Stimulated activated CD4-positive, alpha-beta T cell treated with anti-CD3 and anti-CD28 coated beads, Interleukin-15, amount 100 ng/mL, for 1 hour (primary cell): ENCODE results near the gene RABL2A.
A peak's percentile ranks its signal among the peaks of the same experiment; 100 is the strongest.
"Not testable (repeated sequence)": the region's sequence is repeated elsewhere in the genome, so short reads cannot be mapped to it uniquely, and the experiment has no call there.

Experiments
- DNase-seq, 2 donors: peaks; one replicate each; pipeline ENCODE4 v3.0.0-alpha.2; 2020; ENCODE audit warnings: low read depth in 1 of 2, low spot score in 1 of 2

The RABL2A gene

DNA sequence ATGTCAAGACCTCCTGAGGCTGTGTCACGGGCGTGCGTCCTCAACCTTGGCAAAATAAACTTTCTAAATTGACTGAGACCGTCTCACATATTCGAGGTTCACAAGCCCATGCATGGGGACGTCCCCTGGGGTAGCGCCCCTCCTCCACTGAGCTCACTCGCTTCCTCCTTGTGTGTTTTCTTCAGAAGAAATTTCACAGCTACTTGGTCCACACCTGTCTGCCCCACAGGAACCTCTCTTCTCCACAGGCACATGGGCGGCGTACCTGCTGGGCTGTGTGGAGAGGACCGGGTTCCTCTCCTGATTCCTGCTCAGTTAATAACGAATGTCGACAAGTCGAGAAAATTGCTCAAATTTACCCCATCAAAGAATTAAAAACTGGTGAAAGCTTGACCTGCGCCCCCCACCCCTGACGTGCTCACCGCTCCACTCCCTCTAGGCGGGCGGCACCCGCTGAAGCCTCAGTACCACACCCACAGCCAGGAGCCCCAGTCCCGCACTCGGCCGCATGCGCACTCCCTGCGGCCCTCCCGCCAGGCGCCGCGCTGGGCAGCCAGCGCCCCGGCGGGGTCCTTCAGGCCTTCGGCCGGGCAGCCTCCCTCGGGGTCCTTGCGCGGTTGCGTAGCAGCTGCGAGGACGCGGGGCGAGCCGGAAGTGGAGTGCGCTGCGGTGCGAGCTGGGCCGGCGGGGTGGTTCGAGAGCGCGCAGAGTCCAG is at the start of gene RABL2A:
TSS of gene RABL2A (plus strand) at position 651 of the 715 bp plus-strand sequence. CDS start 1,341 bp downstream, outside the sequence.
- DNase-seq, result peak; percentile 81 to 84

DNA sequence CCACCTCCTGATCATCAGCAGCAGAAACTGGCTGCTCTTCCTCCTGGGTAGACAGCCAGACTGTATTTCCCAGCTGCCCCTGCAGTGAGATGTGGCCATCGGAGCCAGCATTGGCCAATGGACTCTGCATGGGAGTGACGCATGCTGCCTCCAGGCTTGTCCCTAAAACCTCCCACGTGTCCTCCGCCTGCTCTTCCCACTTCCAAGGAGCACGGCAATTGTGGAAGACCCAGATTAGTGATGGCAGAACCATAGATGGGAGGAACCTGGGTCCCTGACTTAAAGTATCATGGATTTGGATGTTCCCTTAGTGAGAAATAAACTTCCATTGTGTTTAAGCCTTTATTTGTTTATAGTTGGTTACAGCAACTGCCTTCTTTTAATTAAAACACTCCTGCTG is 48.6 kb upstream of the RABL2A start:
- DNase-seq, result not testable (repeated sequence)

DNA sequence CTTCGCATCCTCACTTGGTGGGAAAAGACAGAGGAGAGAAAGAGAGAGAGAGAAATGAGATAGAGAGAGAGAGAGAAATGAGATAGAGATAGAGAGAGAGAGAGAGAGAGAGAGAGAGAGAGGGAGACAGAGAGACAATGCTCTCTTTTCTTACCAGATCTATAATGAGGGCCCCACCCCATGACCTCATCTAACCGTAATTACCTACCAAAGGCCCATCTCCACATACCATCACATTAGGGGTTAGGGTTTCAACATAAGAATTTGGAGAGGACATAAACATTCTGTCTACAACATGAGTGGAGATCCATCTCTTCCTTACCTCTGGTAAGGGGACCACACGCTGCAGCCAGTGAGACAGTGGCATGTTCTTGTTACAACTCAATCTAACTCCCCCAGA is 44.6 kb upstream of the RABL2A start:
- DNase-seq, result not testable (repeated sequence)

DNA sequence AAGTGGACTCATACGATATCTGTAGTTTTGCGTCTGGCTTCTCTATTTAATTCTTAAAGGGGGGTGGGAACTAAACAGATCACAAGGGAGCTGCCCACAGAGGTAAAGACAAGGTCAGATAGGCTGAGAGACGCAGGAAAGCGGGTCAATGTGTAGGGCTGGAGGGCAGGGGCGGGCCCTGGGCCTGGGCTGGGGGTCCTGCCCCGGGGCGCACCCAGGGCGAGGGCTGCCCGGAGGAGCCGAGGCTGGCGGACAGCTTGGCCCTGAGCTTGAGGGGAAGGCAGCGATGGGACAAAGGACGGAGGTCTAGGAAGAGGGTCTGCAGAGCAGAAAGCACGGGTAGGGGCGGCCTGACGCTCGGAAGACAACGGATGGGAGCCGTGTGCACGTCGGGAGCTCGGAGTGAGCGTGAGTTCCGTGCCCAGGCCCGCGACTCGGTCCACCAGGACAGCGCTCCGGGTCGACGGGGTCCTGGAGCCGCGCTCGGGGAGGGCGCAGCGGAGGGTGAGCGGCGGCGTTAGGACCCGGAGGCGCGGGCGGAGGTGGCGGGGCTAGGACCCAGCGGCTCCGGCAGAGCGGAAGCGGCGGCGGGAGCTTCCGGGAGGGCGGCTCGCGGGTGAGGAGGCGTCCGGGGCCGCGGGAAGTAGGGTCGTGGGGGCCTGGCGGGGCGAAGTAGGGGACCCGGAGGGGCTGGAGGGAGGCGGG is 43.4 kb upstream of the RABL2A start:
- DNase-seq, result peak; percentile 63 to 73

DNA sequence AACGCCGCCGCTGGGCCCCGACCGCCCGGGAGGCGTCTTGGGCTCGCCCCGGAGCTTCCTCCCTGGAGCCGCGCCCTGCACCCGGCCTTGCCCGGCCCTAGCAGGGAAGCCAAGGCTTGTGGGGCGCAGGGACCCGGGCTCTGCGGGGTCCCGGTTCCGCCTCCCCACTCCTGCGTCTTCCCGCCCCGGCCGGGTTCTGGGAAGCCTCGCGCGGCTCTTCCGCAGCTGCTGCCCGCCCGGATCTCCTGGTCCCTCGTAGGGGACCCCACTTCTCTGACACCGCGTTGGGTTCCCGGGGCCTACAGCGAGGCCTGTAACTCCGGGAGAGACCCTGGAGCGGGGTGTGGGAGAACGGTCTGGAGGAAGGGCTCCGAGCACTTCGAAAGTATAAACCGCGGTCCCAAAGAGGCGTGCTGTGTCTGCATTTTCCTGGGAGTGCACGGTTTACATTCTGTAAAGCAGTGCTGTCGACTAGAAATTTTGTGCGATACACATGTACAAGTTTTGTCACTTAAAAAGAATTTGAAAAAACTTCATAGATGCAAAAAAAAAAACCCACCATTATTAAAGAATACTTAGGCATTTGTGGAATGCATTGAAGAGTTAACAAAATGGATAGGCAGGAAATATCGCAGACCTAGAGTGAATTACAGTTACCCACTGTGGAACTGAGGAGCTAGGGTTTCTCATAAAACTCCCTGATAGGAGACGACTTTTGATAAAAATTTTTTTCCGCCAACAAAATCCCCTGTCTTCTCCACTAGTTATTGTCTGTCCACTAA is 42.6 kb upstream of the RABL2A start:
- not testable (repeated sequence) for DNase-seq

DNA sequence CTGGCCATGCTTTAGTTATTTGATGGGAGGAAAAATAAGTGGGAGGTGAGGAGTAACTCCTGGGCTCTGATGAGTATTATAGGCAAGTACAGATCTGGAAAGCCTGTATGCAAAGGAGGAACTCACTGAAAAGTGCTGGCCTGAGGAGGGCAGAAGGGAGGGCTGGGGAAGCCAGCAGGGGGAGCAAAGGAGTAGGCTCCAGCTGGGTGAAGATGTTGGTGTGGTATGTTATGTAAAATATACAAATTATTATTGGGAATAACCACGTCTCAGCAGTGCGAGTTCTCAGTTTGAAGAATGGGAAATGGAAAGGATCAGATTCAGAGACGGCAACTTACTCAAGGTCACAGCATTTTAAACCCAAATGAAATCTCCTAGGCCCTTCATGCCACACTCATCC is 39.9 kb upstream of the RABL2A start:
- peak; percentile 15 to 47 for DNase-seq

DNA sequence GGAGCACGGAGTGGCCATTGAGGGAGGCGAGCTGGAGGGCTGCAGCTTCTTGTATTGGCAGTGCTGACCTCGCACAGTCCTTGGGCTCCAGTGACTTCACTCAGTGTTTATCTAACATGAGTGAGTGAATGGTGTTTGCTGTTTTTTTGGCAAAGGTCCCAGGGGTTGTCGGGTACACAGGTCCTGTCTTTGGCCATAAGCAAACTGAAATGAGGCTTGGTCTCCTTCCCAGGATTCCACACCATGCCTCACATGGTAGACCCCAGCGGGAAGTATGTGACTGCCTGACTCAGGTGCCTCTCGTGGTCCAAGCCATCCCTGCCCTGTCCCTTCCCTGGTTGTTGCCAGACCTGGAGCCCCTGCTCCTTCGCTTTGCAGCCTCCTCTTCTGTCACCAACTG is 37.5 kb upstream of the RABL2A start:
- DNase-seq, result not testable (repeated sequence)

DNA sequence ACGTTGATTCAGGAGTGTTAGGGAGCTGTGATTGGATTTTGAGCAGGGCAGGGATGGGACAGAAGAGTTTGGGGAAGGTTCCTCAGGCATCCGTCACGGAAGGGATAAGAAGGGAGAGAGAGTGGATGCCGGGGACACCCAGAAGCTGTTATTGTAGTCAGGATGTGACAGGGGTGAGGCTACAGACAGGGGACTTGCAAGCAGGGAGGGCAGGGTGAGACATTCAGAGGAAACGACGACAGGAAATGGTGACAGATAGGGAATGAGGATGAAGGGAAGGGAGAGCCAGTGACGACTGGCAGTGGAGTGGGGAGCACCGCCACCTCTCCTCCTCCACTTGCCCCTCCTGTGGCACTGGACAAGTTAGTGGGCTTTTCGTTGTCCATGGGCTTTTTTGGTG is 35.1 kb upstream of the RABL2A start:
- not testable (repeated sequence) for DNase-seq

DNA sequence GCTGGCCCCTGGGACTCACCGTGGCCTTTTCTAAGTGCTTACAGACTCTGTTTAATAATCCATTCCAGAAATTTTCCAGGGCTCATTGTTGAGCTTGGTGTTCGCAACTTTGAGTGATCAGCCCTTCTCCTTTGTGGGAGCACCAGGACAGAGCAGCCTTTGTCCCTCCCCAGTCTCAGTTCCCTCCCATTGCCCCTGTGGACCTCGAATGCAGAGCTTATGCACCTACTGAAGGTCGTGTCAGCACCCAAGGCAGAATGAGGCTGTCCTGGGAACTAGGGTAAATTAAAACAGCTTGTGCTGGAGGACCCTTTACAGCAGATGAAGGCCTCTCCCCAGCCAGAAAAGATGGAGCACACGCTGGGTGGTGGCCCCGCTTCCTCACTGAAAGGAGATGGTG is 33.8 kb upstream of the RABL2A start:
- not testable (repeated sequence) for DNase-seq

DNA sequence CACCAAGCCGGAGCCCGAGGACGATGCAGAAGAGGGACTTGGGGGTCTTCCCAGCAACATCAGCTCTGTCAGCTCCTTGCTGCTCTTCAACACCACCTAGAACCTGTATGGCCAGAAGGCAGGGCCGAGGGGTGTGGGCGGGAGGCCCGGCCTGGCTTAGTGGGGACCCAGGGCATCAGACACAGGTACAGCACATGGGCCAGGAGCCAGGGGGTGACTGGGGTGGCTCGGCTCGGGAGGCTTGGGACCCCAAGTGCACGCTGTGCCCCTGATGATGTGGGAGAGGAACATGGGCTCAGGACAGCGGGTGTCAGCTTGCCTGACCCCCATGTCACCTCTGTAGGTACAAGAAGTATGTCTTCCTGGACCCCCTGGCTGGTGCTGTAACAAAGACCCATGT is 31.3 kb upstream of the RABL2A start:
- not testable (repeated sequence) for DNase-seq

DNA sequence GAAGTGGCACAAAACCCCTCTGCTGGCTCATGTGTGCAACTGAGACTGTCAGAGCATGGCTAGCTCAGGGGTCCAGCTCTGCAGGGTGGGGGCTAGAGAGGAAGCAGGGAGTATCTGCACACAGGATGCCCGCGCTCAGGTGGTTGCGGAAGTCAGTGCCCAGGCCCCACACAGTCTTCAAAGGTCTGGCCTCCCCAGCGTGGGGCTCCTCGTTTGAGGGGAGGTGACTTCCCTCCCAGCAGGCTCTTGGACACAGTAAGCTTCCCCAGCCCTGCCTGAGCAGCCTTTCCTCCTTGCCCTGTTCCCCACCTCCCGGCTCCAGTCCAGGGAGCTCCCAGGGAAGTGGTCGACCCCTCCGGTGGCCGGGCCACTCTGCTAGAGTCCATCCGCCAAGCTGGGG is 29.9 kb upstream of the RABL2A start:
- DNase-seq, result not testable (repeated sequence)

DNA sequence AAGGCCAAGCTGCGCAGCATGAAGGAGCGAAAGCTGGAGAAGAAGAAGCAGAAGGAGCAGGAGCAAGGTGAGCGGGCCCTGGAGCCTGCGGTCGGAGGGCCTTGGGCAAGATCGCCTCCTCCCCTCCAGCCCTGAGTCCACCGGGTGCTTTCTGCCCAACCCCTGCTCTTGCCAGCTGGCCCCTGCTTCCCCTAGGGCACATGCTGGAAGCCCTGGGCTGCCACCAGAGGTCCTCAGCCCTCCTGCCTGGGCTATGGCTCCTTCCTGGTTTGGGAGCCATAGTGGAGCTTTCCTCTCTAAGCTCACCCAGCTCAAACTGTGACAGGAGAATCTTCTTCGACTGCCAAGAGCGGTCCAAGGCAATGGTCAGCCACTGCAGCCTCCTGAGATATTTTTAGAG is 29.5 kb upstream of the RABL2A start:
- not testable (repeated sequence) for DNase-seq

DNA sequence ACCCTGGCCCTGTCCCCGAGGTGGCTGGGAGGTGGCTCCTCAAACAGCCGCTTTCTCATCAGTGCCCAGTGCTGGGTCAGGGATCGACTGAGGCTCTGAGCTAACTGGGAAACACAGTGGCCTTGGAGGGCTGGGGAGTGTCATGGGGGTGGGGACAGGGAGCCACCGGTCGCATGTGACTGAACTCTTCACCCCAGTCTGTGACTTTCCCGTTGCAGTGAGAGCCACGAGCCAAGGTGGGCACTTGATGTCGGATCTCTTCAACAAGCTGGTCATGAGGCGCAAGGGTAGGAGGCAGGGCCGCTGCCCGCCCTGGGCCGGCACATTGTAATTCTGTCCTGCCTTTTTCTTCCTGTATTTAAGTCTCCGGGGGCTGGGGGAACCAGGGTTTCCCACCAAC is 28.9 kb upstream of the RABL2A start:
- not testable (repeated sequence) for DNase-seq

DNA sequence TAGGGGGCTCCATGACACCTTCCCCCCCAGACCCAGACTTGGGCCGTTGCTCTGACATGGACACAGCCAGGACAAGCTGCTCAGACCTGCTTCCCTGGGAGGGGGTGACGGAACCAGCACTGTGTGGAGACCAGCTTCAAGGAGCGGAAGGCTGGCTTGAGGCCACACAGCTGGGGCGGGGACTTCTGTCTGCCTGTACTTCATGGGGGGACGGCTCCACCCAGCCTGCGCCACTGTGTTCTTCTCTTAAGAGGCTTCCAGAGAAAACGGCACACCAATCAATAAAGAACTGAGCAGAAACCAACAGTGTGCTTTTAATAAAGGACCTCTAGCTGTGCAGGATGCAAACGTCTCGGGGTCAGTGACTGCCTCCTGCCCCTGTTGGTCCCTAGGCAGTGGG is 28.3 kb upstream of the RABL2A start:
- not testable (repeated sequence) for DNase-seq

DNA sequence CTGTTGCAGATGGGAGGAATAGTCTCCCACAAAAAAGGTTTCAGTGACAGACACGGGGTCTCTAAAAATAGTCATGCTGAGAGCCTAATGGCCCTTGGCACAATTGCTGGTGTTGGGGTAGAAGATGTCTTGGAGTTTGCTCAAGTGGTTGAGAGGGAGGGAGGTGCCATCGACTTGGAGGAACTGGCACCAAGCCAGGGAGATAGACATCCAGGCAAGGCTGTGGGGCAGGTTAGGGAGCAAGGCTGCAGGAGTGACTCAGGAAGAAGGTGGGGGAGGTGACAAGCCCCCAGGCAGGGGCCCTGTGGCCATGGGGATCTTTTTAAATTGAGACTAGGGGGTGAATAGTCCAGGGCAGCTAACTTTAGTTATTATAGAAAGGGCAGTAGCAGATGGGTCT is 27.9 kb upstream of the RABL2A start:
- DNase-seq, result not testable (repeated sequence)

DNA sequence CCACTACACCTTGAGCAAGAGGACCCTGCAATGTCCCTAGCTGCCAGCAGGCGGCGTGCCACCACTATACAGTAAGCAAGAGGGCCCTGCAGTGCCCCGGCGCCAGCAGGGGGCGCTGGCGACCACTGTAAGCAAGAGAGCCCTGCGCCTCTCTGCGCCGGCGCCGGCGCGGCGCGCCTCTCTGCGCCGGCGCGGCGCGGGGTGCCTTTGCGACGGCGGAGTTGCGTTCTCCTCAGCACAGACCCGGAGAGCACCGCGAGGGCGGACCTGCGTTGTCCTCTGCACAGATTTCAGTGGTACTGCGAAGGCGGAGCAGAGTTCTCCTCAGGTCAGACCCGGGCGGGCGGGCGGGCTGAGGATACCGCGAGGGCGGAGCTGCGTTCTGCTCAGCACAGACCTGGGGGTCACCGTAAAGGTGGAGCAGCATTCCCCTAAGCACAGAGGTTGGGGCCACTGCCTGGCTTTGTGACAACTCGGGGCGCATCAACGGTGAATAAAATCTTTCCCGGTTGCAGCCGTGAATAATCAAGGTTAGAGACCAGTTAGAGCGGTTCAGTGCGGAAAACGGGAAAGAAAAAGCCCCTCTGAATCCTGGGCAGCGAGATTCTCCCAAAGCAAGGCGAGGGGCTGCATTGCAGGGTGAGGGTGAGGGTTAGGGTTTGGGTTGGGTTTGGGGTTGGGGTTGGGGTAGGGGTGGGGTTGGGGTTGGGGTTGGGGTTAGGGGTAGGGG is 24.9 kb upstream of the RABL2A start:
- peak in 1 of 2 donors; percentile 32 for DNase-seq

DNA sequence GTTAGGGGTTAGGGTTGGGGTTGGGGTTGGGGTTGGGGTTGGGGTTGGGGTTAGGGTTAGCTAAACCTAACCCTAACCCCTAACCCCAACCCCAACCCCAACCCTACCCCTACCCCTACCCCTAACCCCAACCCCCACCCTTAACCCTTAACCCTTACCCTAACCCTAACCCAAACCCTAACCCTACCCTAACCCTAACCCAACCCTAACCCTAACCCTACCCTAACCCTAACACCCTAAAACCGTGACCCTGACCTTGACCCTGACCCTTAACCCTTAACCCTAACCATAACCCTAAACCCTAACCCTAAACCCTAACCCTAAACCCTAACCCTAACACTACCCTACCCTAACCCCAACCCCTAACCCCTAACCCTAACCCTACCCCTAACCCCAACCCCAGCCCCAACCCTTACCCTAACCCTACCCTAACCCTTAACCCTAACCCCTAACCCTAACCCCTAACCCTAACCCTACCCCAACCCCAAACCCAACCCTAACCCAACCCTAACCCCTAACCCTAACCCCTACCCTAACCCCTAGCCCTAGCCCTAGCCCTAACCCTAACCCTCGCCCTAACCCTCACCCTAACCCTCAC is 24.1 kb upstream of the RABL2A start:
- no peak for DNase-seq

DNA sequence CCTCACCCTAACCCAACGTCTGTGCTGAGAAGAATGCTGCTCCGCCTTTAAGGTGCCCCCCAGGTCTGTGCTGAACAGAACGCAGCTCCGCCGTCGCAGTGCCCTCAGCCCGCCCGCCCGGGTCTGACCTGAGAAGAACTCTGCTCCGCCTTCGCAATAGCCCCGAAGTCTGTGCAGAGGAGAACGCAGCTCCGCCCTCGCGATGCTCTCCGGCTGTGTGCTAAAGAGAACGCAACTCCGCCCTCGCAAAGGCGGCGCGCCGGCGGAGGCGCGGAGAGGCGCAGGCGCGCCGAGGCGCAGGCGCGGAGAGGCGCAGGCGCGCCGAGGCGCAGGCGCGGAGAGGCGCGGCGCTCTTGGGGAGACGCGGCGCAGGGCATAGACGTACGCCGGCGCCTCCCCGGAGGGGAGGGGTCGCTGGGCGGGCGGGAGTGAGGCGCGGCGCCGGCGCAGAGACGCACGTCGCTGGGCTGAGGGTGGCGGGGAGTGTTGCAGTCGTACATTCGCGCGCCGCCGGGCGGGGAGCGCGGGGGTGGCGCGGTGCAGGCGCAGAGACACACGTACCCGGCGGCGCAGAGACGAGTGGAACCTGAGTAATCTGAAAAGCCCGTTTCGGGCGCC is 23.5 kb upstream of the RABL2A start:
- peak; percentile 77 to 81 for DNase-seq

DNA sequence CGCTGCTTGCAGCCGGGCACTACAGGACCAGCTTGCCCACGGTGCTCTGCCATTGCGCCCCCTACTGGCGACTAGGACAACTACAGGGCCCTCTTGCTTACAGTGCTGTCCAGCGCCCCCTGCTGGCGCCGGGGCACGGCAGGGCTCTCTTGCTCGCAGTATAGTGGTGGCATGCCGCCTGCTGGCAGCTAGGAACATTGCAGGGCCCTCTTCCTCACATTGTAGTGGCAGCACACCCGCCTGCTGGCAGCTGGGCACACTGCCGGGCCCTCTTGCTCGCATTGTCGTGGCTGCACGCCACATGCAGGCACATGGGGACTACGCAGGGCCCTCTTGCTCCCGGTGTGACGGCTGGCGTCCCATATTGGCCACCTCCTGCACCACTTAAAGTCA is 23.0 kb upstream of the RABL2A start:
- DNase-seq, result peak; percentile 86 to 88

DNA sequence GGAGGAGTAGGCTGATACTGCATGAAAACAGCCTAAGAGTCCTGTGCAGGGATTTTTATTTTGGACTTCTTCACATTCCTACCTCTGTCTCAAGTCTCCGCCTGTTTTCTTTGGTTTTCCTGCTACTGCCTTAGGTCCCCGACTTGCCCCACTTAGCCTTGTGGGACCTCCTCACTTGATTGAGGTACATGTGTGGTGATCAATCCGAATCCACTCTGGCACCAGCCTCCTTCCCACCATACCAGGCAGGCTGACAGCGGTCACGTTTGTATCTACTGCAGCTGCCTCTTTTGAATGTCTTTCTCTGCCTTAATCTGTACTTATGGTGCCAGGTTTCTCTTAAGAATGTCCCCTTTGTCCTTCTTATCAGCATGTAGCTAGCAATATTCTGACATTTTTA is 22.4 kb upstream of the RABL2A start:
- not testable (repeated sequence) for DNase-seq
